Caki2 (cell line): ENCODE measurements around the gene SLC45A1. TPM values are rescaled to one million over a fixed set of nuclear protein-coding genes. Genes with fewer than 3 reads are reported as not detected.

Source experiments
- DNase-seq: peaks from one replicate; pipeline ENCODE4 v3.0.0-alpha.2; 2015; ENCODE audit warnings: low read depth
- in situ Hi-C: cut with HindIII; loops from 2 replicates; pipeline ENCODE4 v1.10.0; 2016; ENCODE audit warnings: low sequenced_read_pairs, low pct_unique_long_range_greater_than_20kb, mixed read lengths
- total RNA-seq: library from RNA; depleted of rRNA; stranded (reverse); fragments of >200 nt; shearing (Covaris generic); gene quantifications from 2 replicates; pipeline ENCODE4 v1.2.3, GENCODE V29; 2014; ENCODE audit warnings: low replicate concordance

The SLC45A1 gene
- total RNA-seq, 1 experiment from 2014 or later, result 0.74 TPM

GRCh38 chr1:8303141-8303540, 14.8 kb upstream of the SLC45A1 start:
- no peak for DNase-seq
- in situ Hi-C loops, result loop anchor here (10.0 kb wide), 1 partner anchor 98 kb away; no protein-coding TSS in a partner anchor

DNA sequence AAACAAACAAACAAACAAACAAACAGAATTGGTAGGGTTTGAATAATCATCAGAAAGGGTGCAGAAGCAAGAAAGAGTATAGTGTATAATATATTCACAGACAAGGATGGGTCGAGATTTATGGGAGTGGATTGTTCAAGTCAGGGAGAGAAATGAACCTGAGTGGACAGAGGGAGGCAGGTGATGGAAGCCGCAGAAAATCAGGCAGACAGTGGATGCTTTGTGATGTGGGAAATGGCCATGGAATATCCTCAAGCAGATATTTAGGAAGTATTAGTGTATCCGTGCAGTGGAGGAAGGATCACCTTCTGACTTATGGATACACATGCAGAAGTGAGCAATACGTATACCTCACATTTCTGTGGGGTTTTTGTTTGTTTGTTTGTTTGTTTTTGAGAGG, 14.0 kb upstream of the SLC45A1 start:
- DNase-seq, result no peak
- in situ Hi-C loops, result loop anchor here (10.0 kb wide), 1 partner anchor 99 kb away; no protein-coding TSS in a partner anchor

- no peak for DNase-seq
- in situ Hi-C loops, result loop anchor here (10.0 kb wide), 1 partner anchor 103 kb away; no protein-coding TSS in a partner anchor
These were observed 10.3 kb upstream of the SLC45A1 start for GRCh38 chr1:8307628-8308027.

DNA sequence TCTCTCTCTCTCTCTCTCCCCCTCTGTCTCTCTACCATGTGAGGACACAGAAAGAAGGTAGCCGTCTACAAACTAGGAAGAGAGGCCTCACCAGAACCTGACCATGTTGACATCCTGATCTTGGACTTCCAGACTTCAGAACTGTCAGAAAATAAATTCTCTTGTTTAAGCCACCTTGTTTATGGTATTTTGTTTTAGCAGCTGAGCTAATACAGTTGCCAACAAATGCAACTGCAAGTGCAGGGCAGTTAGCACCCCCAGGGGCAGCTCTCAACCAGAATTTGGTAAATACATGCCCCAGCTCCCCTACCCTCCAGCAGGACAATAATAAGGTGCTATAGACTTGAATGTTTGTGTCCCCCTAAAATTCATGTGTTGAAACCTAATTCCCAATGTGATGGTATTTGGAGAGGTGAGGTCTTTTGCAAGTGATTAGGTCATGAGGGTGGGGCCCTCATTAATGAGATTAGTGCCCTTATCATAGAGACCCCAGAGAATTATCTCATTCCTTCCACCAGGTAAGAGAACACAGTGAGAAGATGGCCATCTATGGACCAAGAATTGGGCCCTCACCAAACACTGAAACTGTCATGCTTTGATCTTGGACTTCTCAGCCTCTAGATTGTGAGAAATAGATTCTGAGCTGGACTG, 6.7 kb upstream of the SLC45A1 start:
- in situ Hi-C loops, result loop anchor here (10.0 kb wide), 1 partner anchor 296 kb away; no protein-coding TSS in a partner anchor
- DNase-seq, result no peak

DNA sequence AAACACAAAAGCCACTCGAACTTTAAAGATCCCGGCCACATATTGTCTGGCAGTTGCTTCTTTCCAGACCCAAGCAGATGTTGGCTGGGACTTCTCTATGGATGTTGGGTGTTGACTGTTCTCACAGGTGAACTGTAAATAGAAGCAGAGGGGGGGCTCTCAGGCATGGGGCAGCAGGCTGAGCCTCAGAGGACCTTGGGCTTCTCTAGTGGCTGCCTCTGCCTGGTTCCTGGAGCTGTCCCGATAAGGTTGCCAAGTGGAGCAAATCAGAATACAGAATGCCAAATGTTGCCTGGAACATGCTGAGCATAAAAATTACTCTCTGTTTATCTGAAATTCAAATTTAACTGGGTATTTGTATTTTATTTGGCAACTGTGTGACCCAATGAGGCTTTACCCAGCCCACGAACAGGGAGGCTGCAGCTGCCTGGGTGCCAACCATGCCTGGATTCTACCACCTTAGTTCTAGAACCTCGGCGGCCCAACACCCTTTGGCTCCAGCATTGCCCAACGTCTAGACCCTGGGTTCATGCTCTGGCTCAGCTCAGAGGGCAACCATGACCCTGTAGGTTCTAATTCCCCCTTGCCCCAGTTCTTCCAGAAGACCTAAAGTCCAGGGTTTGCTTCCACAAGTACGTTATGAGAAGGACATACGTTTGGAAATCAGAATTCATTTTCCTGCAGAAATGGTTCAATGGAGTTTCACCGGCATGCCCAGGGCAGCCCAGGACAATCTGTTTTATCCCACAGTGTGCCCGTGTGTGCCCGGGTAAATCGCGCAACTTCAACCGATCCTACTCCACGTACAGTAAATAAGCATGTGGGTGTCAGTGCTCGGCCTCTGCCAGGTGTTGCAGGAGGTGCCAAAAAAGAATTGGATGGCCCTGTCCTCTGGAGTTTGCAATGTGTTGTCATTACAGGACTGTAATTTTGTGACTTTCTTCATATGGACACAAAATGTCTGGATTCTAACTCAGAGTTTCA, 5.4 kb upstream of the SLC45A1 start:
- no peak for DNase-seq
- in situ Hi-C loops, result loop anchor here (10.0 kb wide), 1 partner anchor 298 kb away; no protein-coding TSS in a partner anchor

DNA sequence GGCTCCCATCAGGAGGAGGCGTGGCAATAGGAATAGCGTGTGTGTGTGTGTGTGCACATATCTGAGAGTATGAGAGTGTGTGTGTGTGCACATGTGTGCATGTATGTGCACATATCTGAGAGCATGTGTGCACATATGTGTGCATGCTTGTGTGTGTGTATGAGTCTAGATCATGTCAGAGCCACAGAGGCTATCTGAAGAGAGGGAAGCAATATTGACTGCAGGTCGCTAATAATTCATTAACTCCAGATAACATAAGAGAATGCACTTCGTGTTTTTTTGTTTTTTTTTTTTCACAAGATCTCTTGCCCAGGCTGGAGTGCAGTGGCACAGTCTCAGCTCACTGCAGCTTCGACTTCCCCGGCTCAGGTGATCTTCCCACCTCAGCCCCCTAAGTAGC, 4.7 kb upstream of the SLC45A1 start:
- in situ Hi-C loops, result loop anchor here (10.0 kb wide), 1 partner anchor 298 kb away; no protein-coding TSS in a partner anchor
- DNase-seq, result no peak

GRCh38 chr1:8314346-8315280, 3.3 kb upstream of the SLC45A1 start:
- in situ Hi-C loops, result loop anchor here (10.0 kb wide), 1 partner anchor 300 kb away; no protein-coding TSS in a partner anchor
- DNase-seq, result peak; percentile 74

DNA sequence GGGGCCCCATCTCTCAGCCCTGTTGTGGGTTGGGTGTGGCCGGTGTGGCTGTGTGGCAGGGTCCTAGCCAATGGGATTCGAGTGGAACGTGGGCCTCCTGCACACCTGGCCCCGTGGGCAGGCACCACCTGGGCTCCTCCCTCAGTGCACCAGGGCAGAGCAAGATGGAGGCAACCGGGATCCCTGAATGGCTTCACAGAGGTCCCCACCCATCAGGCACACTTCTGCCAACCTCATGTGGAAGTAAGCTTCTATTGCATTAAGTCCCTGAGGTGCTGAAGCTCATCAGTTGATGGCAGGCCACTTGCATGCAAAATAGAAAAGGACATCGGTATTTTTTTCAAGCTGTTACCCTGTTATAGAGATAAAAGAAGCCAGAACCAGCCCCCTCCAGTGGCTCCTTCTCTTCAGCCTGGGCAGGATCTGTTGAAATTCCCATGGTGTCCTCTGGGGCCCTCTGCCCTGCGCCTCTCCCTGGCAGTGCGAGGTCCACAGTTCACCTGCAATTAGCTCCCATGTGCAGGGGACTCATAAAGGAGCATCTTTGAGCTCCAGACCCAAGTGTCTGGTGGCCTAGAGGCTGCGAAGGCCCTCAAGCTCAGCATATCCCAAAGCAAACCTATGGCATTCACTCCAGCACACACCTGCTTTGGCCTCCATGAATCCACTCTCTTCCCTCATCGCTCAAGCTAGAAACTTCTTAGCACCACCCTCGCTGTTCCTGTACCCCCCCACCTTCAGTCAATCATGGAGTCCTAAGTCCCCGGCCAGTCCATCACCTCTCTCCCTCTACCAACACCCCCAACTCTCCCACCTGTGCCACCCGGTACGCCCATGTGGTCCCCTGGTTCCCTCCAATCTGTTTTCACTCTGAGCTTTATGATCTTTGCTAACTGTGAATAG, 2.1 kb upstream of the SLC45A1 start:
- in situ Hi-C loops, result loop anchor here (10.0 kb wide), 1 partner anchor 301 kb away; no protein-coding TSS in a partner anchor
- DNase-seq, result no peak

DNA sequence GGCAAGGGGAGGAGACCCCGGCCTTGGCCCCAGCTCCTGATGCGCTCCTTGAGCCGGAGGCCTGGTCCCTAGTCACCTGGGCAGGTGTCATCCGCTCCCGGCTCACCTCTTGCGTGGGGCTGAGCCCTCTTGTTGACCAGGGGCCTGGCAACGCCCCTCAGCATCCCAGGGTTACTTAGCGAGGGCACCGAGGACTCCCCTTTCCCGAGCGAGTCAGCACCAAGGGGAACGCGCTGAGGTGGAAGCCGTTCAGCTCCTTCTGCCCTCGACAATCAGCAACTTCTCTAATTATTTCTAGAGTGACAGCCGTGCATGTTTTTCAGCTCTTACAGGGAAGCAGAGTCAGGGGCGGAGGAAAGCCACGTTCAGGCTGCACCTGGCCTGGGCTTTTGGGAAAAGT, 522 bp downstream of the SLC45A1 start:
- in situ Hi-C loops, result loop anchor here (10.0 kb wide), 1 partner anchor 304 kb away; no protein-coding TSS in a partner anchor
- DNase-seq, result no peak

GRCh38 chr1:8321612-8322011, 3.7 kb downstream of the SLC45A1 start:
- in situ Hi-C loops, result no loop called here
- no peak for DNase-seq

GRCh38 chr1:8323706-8324105, 5.8 kb downstream of the SLC45A1 start:
- DNase-seq, result no peak
- in situ Hi-C loops, result no loop called here

- no peak for DNase-seq
- in situ Hi-C loops, result no loop called here
These were observed 6.4 kb downstream of the SLC45A1 start for GRCh38 chr1:8324176-8324810.

DNA sequence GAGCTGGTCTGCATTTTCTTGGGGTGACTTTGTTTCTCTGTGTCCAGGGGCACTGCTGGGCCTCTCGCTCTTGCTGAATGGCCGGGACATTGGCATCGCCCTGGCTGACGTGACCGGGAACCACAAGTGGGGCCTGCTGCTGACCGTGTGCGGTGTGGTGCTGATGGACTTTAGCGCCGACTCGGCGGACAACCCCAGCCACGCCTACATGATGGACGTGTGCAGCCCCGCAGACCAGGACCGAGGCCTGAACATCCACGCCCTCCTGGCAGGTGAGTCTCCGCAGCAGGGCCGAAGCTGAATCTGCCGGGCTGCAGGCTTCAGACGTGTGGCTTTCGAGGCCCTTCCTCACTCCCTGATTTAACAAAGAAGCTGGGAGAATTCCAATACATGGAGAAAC, 7.9 kb downstream of the SLC45A1 start:
- in situ Hi-C loops, result no loop called here
- no peak for DNase-seq

- in situ Hi-C loops, result no loop called here
These were observed 8.4 kb downstream of the SLC45A1 start for GRCh38 chr1:8326265-8326664.

GRCh38 chr1:8328271-8328670, 10.4 kb downstream of the SLC45A1 start:
- DNase-seq, result no peak
- in situ Hi-C loops, result no loop called here

More at GRCh38 chr1:8326265-8326664, 8.4 kb downstream of the SLC45A1 start:
- DNase-seq, result no peak

- in situ Hi-C loops, result no loop called here
- DNase-seq, result no peak
These were observed 11.5 kb downstream of the SLC45A1 start for GRCh38 chr1:8329439-8329838.
